HG02763 (cell line): ENCODE data around the gene SLC33A1.
A peak's percentile ranks its signal among the peaks of the same experiment; 100 is the strongest.
"Not testable (repeated sequence)": the region's sequence is repeated elsewhere in the genome, so short reads cannot be mapped to it uniquely, and the experiment has no call there.

Experiments
- ATAC-seq: cut with Tn5 transposase; IDR thresholded peaks from one replicate; pipeline ENCODE4 v1.9.1; 2021; ENCODE audit warnings: mild to moderate bottlenecking, moderate library complexity; ENCODE audit not compliant: unreplicated experiment

The SLC33A1 gene

GRCh38 chr3:155862290-155862982 is 8.2 kb upstream of the SLC33A1 start:
- not testable (repeated sequence) for ATAC-seq

DNA sequence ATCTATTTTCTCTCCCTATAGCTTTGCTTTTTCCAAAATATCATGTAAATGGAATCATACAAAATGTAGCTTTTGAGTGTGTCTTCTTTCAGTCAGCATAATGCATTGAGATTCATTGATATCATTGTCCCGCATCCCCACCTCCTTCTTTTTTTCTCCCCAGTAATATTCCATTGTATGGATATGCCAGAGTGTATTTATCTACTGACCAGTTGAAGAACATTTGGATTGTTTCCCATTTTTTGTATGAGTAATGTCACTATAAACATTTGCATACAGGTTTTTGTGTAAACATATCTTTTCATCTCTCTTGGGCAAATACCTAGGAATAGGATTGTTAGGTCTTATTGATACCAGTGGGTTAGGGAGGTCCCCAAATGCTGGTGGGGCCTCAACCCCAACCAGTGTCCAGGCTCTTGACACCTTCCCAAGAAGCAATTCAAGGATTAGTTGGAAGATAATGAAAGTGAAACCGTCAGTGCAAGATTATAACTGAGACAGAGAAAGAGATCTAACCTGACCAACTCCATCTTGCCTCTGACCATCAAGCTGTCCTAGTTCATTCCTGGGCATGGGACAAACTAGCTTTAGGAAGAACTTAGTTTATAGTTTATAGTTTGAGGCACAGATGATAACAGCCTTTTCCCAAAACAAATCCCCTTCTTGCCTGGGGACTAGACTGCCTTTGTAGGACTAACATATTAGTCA is 7.4 kb upstream of the SLC33A1 start:
- no peak for ATAC-seq

DNA sequence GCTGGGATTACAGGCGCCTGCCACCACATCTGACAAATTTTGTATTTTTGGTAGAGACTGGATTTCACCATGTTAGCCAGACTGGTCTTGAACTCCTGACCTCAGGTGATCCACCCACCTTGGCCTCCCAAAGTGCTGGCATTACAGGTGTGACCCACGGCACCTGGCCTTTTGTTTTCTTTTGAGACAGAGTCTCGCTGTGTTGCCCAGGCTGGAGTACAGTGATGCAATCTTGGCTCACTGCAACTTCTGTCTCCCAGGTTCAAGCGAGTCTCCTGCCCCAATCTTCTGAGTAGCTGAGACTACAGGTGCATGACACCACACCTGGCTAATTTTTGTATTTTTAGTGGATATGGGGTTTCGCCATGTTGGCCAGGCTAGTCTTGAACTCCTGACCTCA is 6.2 kb upstream of the SLC33A1 start:
- not testable (repeated sequence) for ATAC-seq

GRCh38 chr3:155859859-155860258 is 5.6 kb upstream of the SLC33A1 start:
- no peak for ATAC-seq

DNA sequence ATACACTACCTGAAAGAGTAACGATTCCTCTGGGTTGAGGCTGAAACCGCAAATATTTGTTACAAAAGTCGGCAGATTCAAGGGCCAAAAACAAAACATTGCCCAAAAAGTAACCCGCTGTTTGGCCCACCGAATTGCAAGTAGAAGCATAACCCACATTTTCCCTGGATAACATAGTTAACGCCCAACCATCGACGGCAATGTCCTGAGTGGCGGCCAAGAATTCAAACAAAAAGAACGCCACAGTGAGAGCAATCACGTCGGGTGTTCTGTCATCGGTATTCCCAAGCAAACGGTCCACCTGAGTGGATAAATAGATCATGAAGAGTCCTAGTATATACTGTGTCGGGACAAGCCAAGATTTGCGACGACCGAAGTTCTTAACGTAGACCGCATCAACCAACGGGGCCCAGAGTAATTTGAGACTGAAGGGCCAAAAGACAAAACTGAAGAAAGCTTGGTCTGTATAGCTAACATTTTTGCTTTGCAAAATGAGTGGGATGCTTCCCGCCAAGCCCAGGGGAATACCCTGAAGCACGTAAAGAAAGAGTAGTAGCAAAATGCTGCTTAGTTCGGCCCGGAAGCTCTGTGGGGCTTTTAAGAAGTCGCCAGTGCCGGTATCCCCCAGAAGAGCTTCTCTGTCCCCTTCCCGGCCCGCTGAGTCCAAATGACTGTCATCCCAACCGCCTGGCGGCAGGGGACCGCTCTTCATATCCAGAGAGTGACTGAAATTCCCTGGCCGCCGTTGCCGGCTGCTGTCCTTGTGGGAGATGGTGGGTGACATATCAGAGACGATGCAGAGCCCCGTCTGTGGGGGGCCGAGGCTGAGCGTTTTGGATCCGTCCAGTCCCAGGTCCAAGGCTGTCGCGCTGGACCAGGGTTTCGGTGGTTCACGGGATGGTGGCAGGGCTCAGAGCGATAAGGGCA is 750 bp downstream of the SLC33A1 start:
- ATAC-seq, result peak; percentile 2

- no peak for ATAC-seq
Observed at GRCh38 chr3:155852341-155852740, 1.9 kb downstream of the SLC33A1 start.

- ATAC-seq, result not testable (repeated sequence)
Observed at GRCh38 chr3:155849404-155849803, 4.8 kb downstream of the SLC33A1 start.

DNA sequence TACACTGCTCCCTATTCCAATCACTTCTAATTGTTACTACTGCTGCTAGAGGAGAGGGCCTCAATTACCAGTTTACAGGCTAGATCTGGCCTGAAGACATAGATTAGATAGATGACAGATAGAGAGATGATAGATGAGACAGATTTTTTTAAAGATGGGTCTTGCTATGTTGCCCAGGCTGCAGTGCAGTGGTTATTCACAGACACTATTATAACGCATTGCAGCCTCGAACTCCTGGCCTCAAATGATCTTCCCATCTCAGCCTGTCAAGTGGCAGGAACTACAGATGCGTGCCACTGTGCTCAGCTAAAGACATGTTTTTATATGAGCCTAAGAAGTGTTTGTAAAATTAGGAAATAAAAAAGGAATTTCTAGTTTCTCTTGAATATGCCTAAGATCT is 6.2 kb downstream of the SLC33A1 start:
- ATAC-seq, result no peak

GRCh38 chr3:155846119-155846518 is 8.1 kb downstream of the SLC33A1 start:
- no peak for ATAC-seq

DNA sequence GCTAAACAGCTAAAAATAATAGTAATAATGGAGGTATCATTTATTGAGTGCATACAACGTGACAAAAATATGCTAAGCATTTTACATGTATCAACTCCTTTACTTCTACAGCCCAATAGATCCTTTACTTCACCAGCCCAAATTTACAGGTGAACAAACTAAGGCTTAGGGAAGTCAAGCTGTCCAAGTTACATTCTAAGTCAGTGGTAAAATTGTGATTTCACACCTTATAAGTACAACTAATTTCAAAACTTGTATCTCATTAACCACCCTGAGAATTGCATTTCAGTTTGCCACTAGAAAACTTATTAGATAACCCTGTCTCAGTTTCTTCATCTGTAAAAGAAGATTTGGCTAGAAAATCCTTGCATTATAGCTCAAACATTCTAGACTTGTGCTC is 10.7 kb downstream of the SLC33A1 start:
- no peak for ATAC-seq

- no peak for ATAC-seq
Observed at GRCh38 chr3:155835341-155836071, 18.7 kb downstream of the SLC33A1 start.

- ATAC-seq, result not testable (repeated sequence)
Observed at GRCh38 chr3:155828490-155829098, 25.6 kb downstream of the SLC33A1 start.

DNA sequence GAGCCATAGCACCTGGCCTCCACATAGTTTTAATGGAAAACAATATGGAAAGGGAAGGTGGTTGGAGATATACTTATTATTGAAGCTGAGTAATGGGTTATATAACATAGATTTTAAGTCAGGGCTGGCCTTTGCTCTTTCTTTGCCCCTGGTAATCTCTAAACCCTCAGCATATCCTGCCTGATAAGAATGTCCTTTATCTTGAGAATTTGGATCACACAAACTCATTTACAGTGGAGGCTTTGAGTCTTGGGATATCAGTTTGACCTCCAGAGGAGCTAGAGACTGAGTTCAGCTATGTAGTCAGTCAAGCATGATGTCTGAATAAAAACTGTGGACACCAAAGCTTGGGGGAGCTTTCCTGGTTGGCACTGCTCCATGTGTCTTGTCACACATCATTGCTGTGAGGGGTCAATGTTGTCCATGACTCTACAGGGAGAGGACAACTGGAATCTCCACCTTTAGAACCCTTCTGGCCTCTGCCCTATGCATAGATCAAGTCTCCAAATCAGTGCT is 39.1 kb downstream of the SLC33A1 start:
- ATAC-seq, result no peak

- not testable (repeated sequence) for ATAC-seq
Observed at GRCh38 chr3:155813224-155813623, 41.0 kb downstream of the SLC33A1 start.

GRCh38 chr3:155809181-155809580 is 45.0 kb downstream of the SLC33A1 start:
- ATAC-seq, result no peak

DNA sequence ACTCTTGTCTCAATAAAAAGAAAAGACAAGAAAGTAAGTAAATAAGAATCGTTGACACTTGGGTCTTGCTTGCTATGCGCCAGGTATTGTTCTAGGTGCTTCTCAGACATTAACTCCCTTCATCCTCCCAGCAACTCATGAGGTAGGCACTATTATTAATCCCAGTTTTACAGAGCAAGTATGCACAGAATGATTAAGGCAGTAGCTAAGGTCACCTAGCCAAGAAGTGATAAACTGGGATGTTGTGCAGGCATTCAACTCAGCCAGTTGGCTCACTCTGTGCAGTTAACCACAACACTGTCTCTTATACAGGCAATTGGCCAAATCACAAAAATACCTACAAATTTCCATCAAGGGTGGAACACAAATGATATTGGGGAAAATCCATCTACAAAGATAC is 46.4 kb downstream of the SLC33A1 start:
- no peak for ATAC-seq

GRCh38 chr3:155805802-155806618 is 48.2 kb downstream of the SLC33A1 start, which contains the start of gene C3orf33:
TSS of gene C3orf33 (minus strand) at chr3:155806278. CDS start at chr3:155806252, 26 bp downstream.
- ATAC-seq, result peak; percentile 94

GRCh38 chr3:155805204-155805801 is 48.9 kb downstream of the SLC33A1 start:
- ATAC-seq, result peak; percentile 41

- no peak for ATAC-seq
Observed at GRCh38 chr3:155804323-155804722, 49.9 kb downstream of the SLC33A1 start.
